Choroid plexus epithelial cell (primary cell): ENCODE results near the gene FJX1.

ENCODE experiments used
- DNase-seq: peaks from one replicate; pipeline ENCODE4 v3.0.0-alpha.2; 2010; ENCODE audit warnings: low read depth
- H3K4me3 ChIP-seq: 2 replicates; pipeline ENCODE4 v1.5.1; 2011; ENCODE audit warnings: low read depth, mild to moderate bottlenecking, control low read depth, low read length, moderate library complexity
- CTCF ChIP-seq: conservative IDR thresholded peaks from 2 replicates; pipeline ENCODE4 v1.5.1; 2011; ENCODE audit warnings: low read depth, mild to moderate bottlenecking, control low read depth, inconsistent platforms, low read length, moderate library complexity

The FJX1 gene

GRCh38 chr11:35654711-35655110 is 36.5 kb downstream of the FJX1 start:
- no peak for DNase-seq
- TF ChIP-seq CTCF, result no peak
- no peak overlapping the region for H3K4me3 ChIP-seq

GRCh38 chr11:35655254-35655653 is 37.0 kb downstream of the FJX1 start:
- no peak for TF ChIP-seq CTCF
- DNase-seq, result no peak
- H3K4me3 ChIP-seq, result no peak overlapping the region

- TF ChIP-seq CTCF, result no peak
- DNase-seq, result no peak
- no peak overlapping the region for H3K4me3 ChIP-seq
Observed at GRCh38 chr11:35655856-35656255, 37.6 kb downstream of the FJX1 start.

GRCh38 chr11:35658020-35658948 is 40.0 kb downstream of the FJX1 start:
- no peak for TF ChIP-seq CTCF
- no peak overlapping the region for H3K4me3 ChIP-seq
- peak; percentile 8 for DNase-seq

GRCh38 chr11:35661534-35661933 is 43.3 kb downstream of the FJX1 start:
- no peak for TF ChIP-seq CTCF
- no peak for DNase-seq
- H3K4me3 ChIP-seq, result peak overlapping the region; percentile 80

GRCh38 chr11:35662061-35662648 is 43.9 kb downstream of the FJX1 start:
- peak overlapping the region; percentile 80 for H3K4me3 ChIP-seq
- DNase-seq, result peak; percentile 11
- no peak for TF ChIP-seq CTCF
